Thoracic aorta (tissue), 2 donors: Measurements from ENCODE around the gene RFFL. TPM values are rescaled to one million over a fixed set of nuclear protein-coding genes. Genes with fewer than 3 reads are reported as not detected.

Experiments
- ATAC-seq: fragments of 150-250 bp; one replicate; pipeline ENCODE4 v1.8.0; 2017; ENCODE audit warnings: low read depth; ENCODE audit not compliant: insufficient number of reproducible peaks, low FRiP score
- DNase-seq: peaks from one replicate; pipeline ENCODE4 v3.0.0-alpha.2; 2020; ENCODE audit warnings: low spot score
- H3K27ac ChIP-seq, 2 donors: fragments of 200-600 bp; sonication (generic); 1 replicate in 1 of 2; 2 replicates in 1 of 2; pipeline ENCODE4 v1.5.1; 2016; ENCODE audit warnings: mild to moderate bottlenecking in 2 of 2, moderate library complexity in 2 of 2
- H3K27me3 ChIP-seq: fragments of 200-600 bp; sonication (generic); replicated peaks from 2 replicates; pipeline ENCODE4 v1.6.0; 2016; ENCODE audit warnings: mild to moderate bottlenecking; ENCODE audit not compliant: insufficient read depth
- H3K36me3 ChIP-seq: fragments of 200-600 bp; sonication (generic); one replicate; pipeline ENCODE4 v1.5.1; 2016
- H3K4me1 ChIP-seq, 2 donors: fragments of 200-600 bp; sonication (generic); 1 replicate in 1 of 2; 2 replicates in 1 of 2; pipeline versions ENCODE4 v1.5.1 to v1.6.0; 2016; ENCODE audit warnings: low read depth in 2 of 2, mild to moderate bottlenecking in 1 of 2; ENCODE audit not compliant: control insufficient read depth in 1 of 2
- H3K4me3 ChIP-seq: fragments of 200-600 bp; sonication (generic); 2 replicates; pipeline ENCODE4 v1.5.1; 2016; ENCODE audit warnings: mild to moderate bottlenecking
- H3K9me3 ChIP-seq: fragments of 200-600 bp; sonication (generic); 2 replicates; pipeline ENCODE4 v1.5.1; 2016
- total RNA-seq, 2 donors: library from RNA; depleted of rRNA; stranded (reverse); fragments of >200 nt; gene quantifications; one replicate each; pipeline versions ENCODE4 v1.1.0 to v1.2.3, GENCODE V29; 2016
- TF ChIP-seq, protein P1 (sequence below): fragments of 200-600 bp; sonication (generic); IDR thresholded peaks from one replicate; pipeline ENCODE4 v1.5.1; 2019; ENCODE audit warnings: antibody characterized with exemption

RFFL gene
- total RNA-seq, 2 donors from 2014 or later, result 22.0 to 30.9 TPM

- H3K27me3 ChIP-seq, result no peaks in the 10 kb centered on the region
- TF ChIP-seq, protein P1, sequence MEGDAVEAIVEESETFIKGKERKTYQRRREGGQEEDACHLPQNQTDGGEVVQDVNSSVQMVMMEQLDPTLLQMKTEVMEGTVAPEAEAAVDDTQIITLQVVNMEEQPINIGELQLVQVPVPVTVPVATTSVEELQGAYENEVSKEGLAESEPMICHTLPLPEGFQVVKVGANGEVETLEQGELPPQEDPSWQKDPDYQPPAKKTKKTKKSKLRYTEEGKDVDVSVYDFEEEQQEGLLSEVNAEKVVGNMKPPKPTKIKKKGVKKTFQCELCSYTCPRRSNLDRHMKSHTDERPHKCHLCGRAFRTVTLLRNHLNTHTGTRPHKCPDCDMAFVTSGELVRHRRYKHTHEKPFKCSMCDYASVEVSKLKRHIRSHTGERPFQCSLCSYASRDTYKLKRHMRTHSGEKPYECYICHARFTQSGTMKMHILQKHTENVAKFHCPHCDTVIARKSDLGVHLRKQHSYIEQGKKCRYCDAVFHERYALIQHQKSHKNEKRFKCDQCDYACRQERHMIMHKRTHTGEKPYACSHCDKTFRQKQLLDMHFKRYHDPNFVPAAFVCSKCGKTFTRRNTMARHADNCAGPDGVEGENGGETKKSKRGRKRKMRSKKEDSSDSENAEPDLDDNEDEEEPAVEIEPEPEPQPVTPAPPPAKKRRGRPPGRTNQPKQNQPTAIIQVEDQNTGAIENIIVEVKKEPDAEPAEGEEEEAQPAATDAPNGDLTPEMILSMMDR, result no peak
- H3K27ac ChIP-seq, result no peak overlapping the region
- no peak overlapping the region for H3K4me3 ChIP-seq
- no peaks in the 10 kb centered on the region for H3K9me3 ChIP-seq
- H3K4me1 ChIP-seq, result no peaks in the 10 kb centered on the region
- ATAC-seq (no peak), DNase-seq (no peak)
- H3K36me3 ChIP-seq, result no peaks in the 10 kb centered on the region
Measured at GRCh38 chr17:35073991-35074627, 10.6 kb upstream of the RFFL start.

- H3K4me1 ChIP-seq, result no peaks in the 10 kb centered on the region
- TF ChIP-seq, protein P1, result no peak
- no peak for ATAC-seq
Measured at GRCh38 chr17:35073183-35073790, 9.8 kb upstream of the RFFL start.

DNA sequence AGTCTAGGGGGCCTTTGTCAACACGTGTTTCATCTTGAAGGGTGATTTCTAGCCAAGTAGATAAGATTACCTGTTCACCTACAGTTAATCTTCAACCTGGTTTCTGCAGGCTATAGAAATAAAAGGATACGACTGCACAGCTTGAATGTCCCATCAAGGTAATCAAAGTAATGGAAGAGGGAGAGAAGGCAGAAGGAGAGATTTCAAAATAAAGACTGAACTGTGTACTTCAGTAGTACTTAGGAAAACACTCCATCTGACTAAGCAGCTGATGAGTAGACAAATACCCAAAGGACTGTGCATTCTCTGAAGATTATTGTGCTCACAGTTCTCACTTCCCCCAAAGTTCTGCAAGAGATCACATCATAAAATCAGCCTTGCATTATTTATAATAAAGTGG is 5.8 kb upstream of the RFFL start:
- Histone ChIP-seq H3K9me3 (no peaks in the 10 kb centered on the region), H3K27me3 (no peaks in the 10 kb centered on the region), H3K4me3 (no peak overlapping the region), H3K4me1 (peaks cover 0 to 8% of the 10 kb centered on the region in 2 donors), H3K36me3 (no peaks in the 10 kb centered on the region), H3K27ac (no peak overlapping the region)
- DNase-seq (no peak), ATAC-seq (no peak)
- TF ChIP-seq, protein P1, result no peak

More at GRCh38 chr17:35073183-35073790, 9.8 kb upstream of the RFFL start:
- Histone ChIP-seq H3K9me3 (no peaks in the 10 kb centered on the region), H3K27me3 (no peaks in the 10 kb centered on the region), H3K36me3 (no peaks in the 10 kb centered on the region), H3K27ac (no peak overlapping the region), H3K4me3 (no peak overlapping the region)
- no peak for DNase-seq

- no peak for ATAC-seq
- Histone ChIP-seq H3K27me3 (no peaks in the 10 kb centered on the region), H3K9me3 (no peaks in the 10 kb centered on the region), H3K4me3 (no peak overlapping the region), H3K4me1 (peaks cover 3 to 15% of the 10 kb centered on the region in 2 donors), H3K27ac (no peak overlapping the region), H3K36me3 (no peaks in the 10 kb centered on the region)
- TF ChIP-seq, protein P1, result no peak
- no peak for DNase-seq
Measured at GRCh38 chr17:35068249-35068648, 4.7 kb upstream of the RFFL start.

DNA sequence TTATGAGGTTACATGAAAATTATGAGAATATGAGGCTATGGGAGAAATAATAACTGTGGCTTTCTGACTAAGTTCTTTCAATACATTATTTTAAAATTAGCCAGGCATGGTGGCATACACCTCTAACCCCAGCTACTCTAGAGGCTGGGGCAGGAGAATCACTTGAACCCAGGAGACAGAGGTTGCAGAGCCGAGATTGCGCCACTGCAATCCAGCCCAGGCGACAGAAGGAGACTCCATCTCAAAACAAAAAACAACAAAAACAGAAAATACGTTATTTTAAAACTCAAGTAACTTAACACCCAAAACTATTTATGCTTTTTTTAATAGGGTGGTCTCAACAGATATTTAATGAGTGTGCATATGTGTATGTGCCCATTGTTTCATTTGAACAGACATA is 2.4 kb upstream of the RFFL start:
- no peak overlapping the region for H3K27ac ChIP-seq
- TF ChIP-seq, protein P1, result no peak
- no peak for ATAC-seq

More for the DNA sequence above, 2.4 kb upstream of the RFFL start:
- Histone ChIP-seq H3K27me3 (no peaks in the 10 kb centered on the region), H3K36me3 (no peaks in the 10 kb centered on the region), H3K4me1 (peaks cover 3 to 15% of the 10 kb centered on the region in 2 donors), H3K4me3 (no peak overlapping the region), H3K9me3 (no peaks in the 10 kb centered on the region)
- DNase-seq, result no peak
